Karpas-422 (cell line): ENCODE results near the gene FGF18. TPM values are rescaled to one million over a fixed set of nuclear protein-coding genes. Genes with fewer than 3 reads are reported as not detected.

Source experiments
- DNase-seq: peaks from one replicate; pipeline ENCODE4 v3.0.0-alpha.2; 2015
- H2AFZ ChIP-seq: fragments of 200-600 bp; sonication (generic); 2 replicates; pipeline ENCODE4 v1.6.1; 2014; ENCODE audit warnings: antibody characterized with exemption, low read length, mixed read lengths
- H3K27ac ChIP-seq: fragments of 200-600 bp; sonication (generic); 2 replicates; pipeline ENCODE4 v1.5.1; 2014; ENCODE audit warnings: mild to moderate bottlenecking, low read length, moderate library complexity
- H3K27me3 ChIP-seq: fragments of 200-600 bp; sonication (generic); 2 replicates; pipeline ENCODE4 v1.6.1; 2014; ENCODE audit warnings: low read length, mixed read lengths
- H3K36me3 ChIP-seq: fragments of 200-600 bp; sonication (generic); 2 replicates; pipeline ENCODE4 v1.6.1; 2014; ENCODE audit warnings: low read length, mixed read lengths; ENCODE audit not compliant: insufficient read depth
- H3K4me1 ChIP-seq: fragments of 200-600 bp; sonication (generic); 2 replicates; pipeline ENCODE4 v1.6.1; 2014; ENCODE audit warnings: mild to moderate bottlenecking, low read length, mixed read lengths
- H3K4me2 ChIP-seq: fragments of 200-600 bp; sonication (generic); 2 replicates; pipeline ENCODE4 v1.6.1; 2014; ENCODE audit warnings: low read length, low read depth, mild to moderate bottlenecking; ENCODE audit not compliant: poor library complexity, severe bottlenecking
- H3K4me3 ChIP-seq: fragments of 200-600 bp; sonication (generic); 2 replicates; pipeline ENCODE4 v1.5.1; 2014; ENCODE audit warnings: mild to moderate bottlenecking, antibody characterized with exemption, low read length, mixed read lengths
- H3K79me2 ChIP-seq: fragments of 200-600 bp; sonication (generic); 2 replicates; pipeline ENCODE4 v1.6.1; 2014; ENCODE audit warnings: mild to moderate bottlenecking, low read length, mixed read lengths
- H3K9ac ChIP-seq: fragments of 200-600 bp; sonication (generic); 2 replicates; pipeline ENCODE4 v1.6.0; 2014; ENCODE audit warnings: low read length
- H3K9me2 ChIP-seq: fragments of 200-600 bp; sonication (generic), shearing (Covaris generic); replicated peaks from 2 replicates; pipeline ENCODE4 v1.6.0; 2014; ENCODE audit warnings: mild to moderate bottlenecking, low read length, moderate library complexity; ENCODE audit not compliant: insufficient read depth
- H3K9me3 ChIP-seq: fragments of 300-700, 200-600 bp; sonication (generic); 2 replicates; pipeline ENCODE4 v1.6.1; 2014; ENCODE audit warnings: low read length, mixed read lengths
- H4K20me1 ChIP-seq: fragments of 200-600 bp; sonication (generic); 2 replicates; pipeline ENCODE4 v1.6.1; 2014; ENCODE audit warnings: mild to moderate bottlenecking, antibody characterized with exemption, low read length, low read depth; ENCODE audit not compliant: insufficient read depth
- total RNA-seq: library from RNA; depleted of rRNA; stranded (reverse); fragments of >200 nt; shearing (Covaris generic); gene quantifications from 2 replicates; pipeline ENCODE4 v1.2.3, GENCODE V29; 2014; ENCODE audit warnings: low replicate concordance

Gene FGF18
- total RNA-seq, 1 experiment from 2014 or later, result not detected

- no peaks in the 10 kb centered on the region for H3K4me1 ChIP-seq
- H3K27me3 ChIP-seq, result no peaks in the 10 kb centered on the region
- 0 out of 2 replicates have a peak, but pooled peaks cover 3% of the 10 kb centered on the region for H4K20me1 ChIP-seq
- no peak for DNase-seq
- no peak overlapping the region for H3K4me2 ChIP-seq
- no peak overlapping the region for H3K27ac ChIP-seq
- no peaks in the 10 kb centered on the region for H3K36me3 ChIP-seq
- H3K79me2 ChIP-seq, result no peaks in the 10 kb centered on the region
- no peak overlapping the region for H3K9ac ChIP-seq
- H2AFZ ChIP-seq, result no peak overlapping the region
- H3K9me3 ChIP-seq, result no peaks in the 10 kb centered on the region
- H3K9me2 ChIP-seq, result no peaks in the 10 kb centered on the region
- H3K4me3 ChIP-seq, result no peak overlapping the region
Observed at GRCh38 chr5:171447226-171447625, 27.8 kb downstream of the FGF18 start.

- H3K27me3 ChIP-seq, result no peaks in the 10 kb centered on the region
- no peak overlapping the region for H3K4me2 ChIP-seq
Observed at GRCh38 chr5:171449426-171449825, 30.0 kb downstream of the FGF18 start.

GRCh38 chr5:171450423-171451331 is 31.2 kb downstream of the FGF18 start:
- Histone ChIP-seq H3K36me3 (no peaks in the 10 kb centered on the region), H3K27me3 (no peaks in the 10 kb centered on the region), H3K9ac (no peak overlapping the region), H3K9me3 (no peaks in the 10 kb centered on the region), H3K27ac (no peak overlapping the region), H2AFZ (no peak overlapping the region), H3K4me1 (peaks cover 6% of the 10 kb centered on the region), H4K20me1 (peaks cover 7% of the 10 kb centered on the region; the same call in 1 of the 2 replicates), H3K79me2 (no peaks in the 10 kb centered on the region), H3K4me3 (no peak overlapping the region), H3K4me2 (no peak overlapping the region), H3K9me2 (no peaks in the 10 kb centered on the region)
- DNase-seq, result no peak

More at GRCh38 chr5:171449426-171449825, 30.0 kb downstream of the FGF18 start:
- H3K36me3 ChIP-seq, result no peaks in the 10 kb centered on the region
- DNase-seq, result no peak
- H3K79me2 ChIP-seq, result no peaks in the 10 kb centered on the region
- H3K9me3 ChIP-seq, result no peaks in the 10 kb centered on the region
- H2AFZ ChIP-seq, result no peak overlapping the region
- H3K4me3 ChIP-seq, result no peak overlapping the region
- no peaks in the 10 kb centered on the region for H3K4me1 ChIP-seq
- no peak overlapping the region for H3K9ac ChIP-seq
- no peak overlapping the region for H3K27ac ChIP-seq
- H4K20me1 ChIP-seq, result peaks cover 7% of the 10 kb centered on the region; the same call in 1 of the 2 replicates
- no peaks in the 10 kb centered on the region for H3K9me2 ChIP-seq

- H3K9ac ChIP-seq, result no peak overlapping the region
- H3K36me3 ChIP-seq, result no peaks in the 10 kb centered on the region
- H3K4me1 ChIP-seq, result peaks cover 6% of the 10 kb centered on the region
- no peak overlapping the region for H2AFZ ChIP-seq
- H3K9me2 ChIP-seq, result no peaks in the 10 kb centered on the region
- no peak overlapping the region for H3K27ac ChIP-seq
- no peak for DNase-seq
- H3K4me3 ChIP-seq, result no peak overlapping the region
- H3K4me2 ChIP-seq, result no peak overlapping the region
- no peaks in the 10 kb centered on the region for H3K27me3 ChIP-seq
- H3K9me3 ChIP-seq, result no peaks in the 10 kb centered on the region
- peaks cover 4% of the 10 kb centered on the region; the same call in 1 of the 2 replicates for H4K20me1 ChIP-seq
- no peaks in the 10 kb centered on the region for H3K79me2 ChIP-seq
Observed at GRCh38 chr5:171451421-171451820, 32.0 kb downstream of the FGF18 start.

- no peak overlapping the region for H3K4me2 ChIP-seq
- no peaks in the 10 kb centered on the region for H3K9me3 ChIP-seq
- peaks cover 6% of the 10 kb centered on the region for H3K4me1 ChIP-seq
- H3K4me3 ChIP-seq, result no peak overlapping the region
- no peaks in the 10 kb centered on the region for H3K36me3 ChIP-seq
- no peaks in the 10 kb centered on the region for H3K79me2 ChIP-seq
- peaks cover 4% of the 10 kb centered on the region; the same call in 1 of the 2 replicates for H4K20me1 ChIP-seq
- H2AFZ ChIP-seq, result no peak overlapping the region
- no peak overlapping the region for H3K9ac ChIP-seq
- no peak overlapping the region for H3K27ac ChIP-seq
- H3K9me2 ChIP-seq, result no peaks in the 10 kb centered on the region
- no peaks in the 10 kb centered on the region for H3K27me3 ChIP-seq
- DNase-seq, result no peak
Observed at GRCh38 chr5:171453056-171453725, 33.7 kb downstream of the FGF18 start.

GRCh38 chr5:171453988-171454387 is 34.5 kb downstream of the FGF18 start:
- peaks cover 6% of the 10 kb centered on the region for H3K4me1 ChIP-seq
- H3K36me3 ChIP-seq, result no peaks in the 10 kb centered on the region
- H2AFZ ChIP-seq, result no peak overlapping the region
- H3K4me3 ChIP-seq, result no peak overlapping the region
- H3K27me3 ChIP-seq, result no peaks in the 10 kb centered on the region
- no peak overlapping the region for H3K27ac ChIP-seq
- H3K79me2 ChIP-seq, result no peaks in the 10 kb centered on the region
- peaks cover 4% of the 10 kb centered on the region; the same call in 1 of the 2 replicates for H4K20me1 ChIP-seq
- no peaks in the 10 kb centered on the region for H3K9me3 ChIP-seq
- H3K9ac ChIP-seq, result no peak overlapping the region
- H3K4me2 ChIP-seq, result no peak overlapping the region
- no peak for DNase-seq
- H3K9me2 ChIP-seq, result no peaks in the 10 kb centered on the region

- no peak for DNase-seq
- H3K4me3 ChIP-seq, result no peak overlapping the region
- no peaks in the 10 kb centered on the region for H3K36me3 ChIP-seq
- peaks cover 6% of the 10 kb centered on the region for H3K4me1 ChIP-seq
- H4K20me1 ChIP-seq, result peaks cover 4% of the 10 kb centered on the region; the same call in 1 of the 2 replicates
- H3K27ac ChIP-seq, result no peak overlapping the region
- no peak overlapping the region for H3K9ac ChIP-seq
- H3K4me2 ChIP-seq, result no peak overlapping the region
- no peaks in the 10 kb centered on the region for H3K79me2 ChIP-seq
- no peaks in the 10 kb centered on the region for H3K27me3 ChIP-seq
- no peak overlapping the region for H2AFZ ChIP-seq
- no peaks in the 10 kb centered on the region for H3K9me2 ChIP-seq
- no peaks in the 10 kb centered on the region for H3K9me3 ChIP-seq
Observed at GRCh38 chr5:171454549-171454948, 35.1 kb downstream of the FGF18 start.

- Histone ChIP-seq H3K27me3 (no peaks in the 10 kb centered on the region), H3K36me3 (no peaks in the 10 kb centered on the region), H3K9ac (no peak overlapping the region), H3K27ac (no peak overlapping the region), H3K4me2 (no peak overlapping the region), H2AFZ (no peak overlapping the region), H3K9me2 (no peaks in the 10 kb centered on the region), H3K4me1 (peaks cover 6% of the 10 kb centered on the region), H3K79me2 (no peaks in the 10 kb centered on the region), H3K4me3 (no peak overlapping the region), H4K20me1 (peaks cover 4% of the 10 kb centered on the region; the same call in 1 of the 2 replicates), H3K9me3 (no peaks in the 10 kb centered on the region)
- no peak for DNase-seq
Observed at GRCh38 chr5:171455522-171455921, 36.1 kb downstream of the FGF18 start.
